ENCODE measurements around the gene NFX1.

NFX1 gene

GRCh38 chr9:33256236-33256635 is 34.1 kb upstream of the NFX1 start:
- DNase-seq (ENCODE audit: low read depth in 2 of 2): no peak
- TF ChIP-seq CTCF (IDR thresholded peaks at IDR 0.05; ENCODE audit: low read depth, low read length): no peak
- H3K4me3 ChIP-seq (replicated peaks in 1 of 2; ENCODE audit: low read depth in 2 of 2, low read length in 2 of 2): no peak overlapping the region

- H3K4me3 ChIP-seq (replicated peaks in 1 of 2; ENCODE audit: low read depth in 2 of 2, low read length in 2 of 2): no peak overlapping the region
- no peak for DNase-seq (ENCODE audit: low read depth in 2 of 2)
- no peak for TF ChIP-seq CTCF (IDR thresholded peaks at IDR 0.05; ENCODE audit: low read depth, low read length)
These were observed 33.0 kb upstream of the NFX1 start for GRCh38 chr9:33257276-33257675.

- TF ChIP-seq CTCF (IDR thresholded peaks at IDR 0.05; ENCODE audit: low read depth, low read length): no peak
- DNase-seq (ENCODE audit: low read depth in 2 of 2): no peak
- no peak overlapping the region for H3K4me3 ChIP-seq (replicated peaks in 1 of 2; ENCODE audit: low read depth in 2 of 2, low read length in 2 of 2)
These were observed 29.9 kb upstream of the NFX1 start for GRCh38 chr9:33260372-33260771.

- peak; percentile 27 to 31 for DNase-seq (ENCODE audit: low read depth in 2 of 2)
- peak overlapping the region; percentile 95 to 96 for H3K4me3 ChIP-seq (replicated peaks in 1 of 2; ENCODE audit: low read depth in 2 of 2, low read length in 2 of 2)
- TF ChIP-seq CTCF (IDR thresholded peaks at IDR 0.05; ENCODE audit: low read depth, low read length): no peak
These were observed 26.9 kb upstream of the NFX1 start for GRCh38 chr9:33263131-33264002.

- peak overlapping the region; percentile 95 to 96 for H3K4me3 ChIP-seq (replicated peaks in 1 of 2; ENCODE audit: low read depth in 2 of 2, low read length in 2 of 2)
- DNase-seq (ENCODE audit: low read depth in 2 of 2): peak in 1 of 2 donors; percentile 25
- TF ChIP-seq CTCF (IDR thresholded peaks at IDR 0.05; ENCODE audit: low read depth, low read length): no peak
These were observed 26.3 kb upstream of the NFX1 start for GRCh38 chr9:33264003-33264472.

- TF ChIP-seq CTCF (IDR thresholded peaks at IDR 0.05; ENCODE audit: low read depth, low read length): peak; percentile 30
- H3K4me3 ChIP-seq (replicated peaks in 1 of 2; ENCODE audit: low read depth in 2 of 2, low read length in 2 of 2): peak within 1 kb of the TSS; percentile 96
- peak; percentile 100 for DNase-seq (ENCODE audit: low read depth in 2 of 2)
These were observed 25.7 kb upstream of the NFX1 start, which contains the start of the genes BAG1 and CHMP5 for GRCh38 chr9:33264473-33265177. Gene BAG1 (minus strand): TSS chr9:33264708. Gene CHMP5 (plus strand): TSS chr9:33265049. CDS start chr9:33265079, 30 bp downstream.

Data from cardiac fibroblast (primary cell).